ENCODE data around the gene METTL14.
"Not testable (repeated sequence)": the region's sequence is repeated elsewhere in the genome, so short reads cannot be mapped to it uniquely, and the experiment has no call there.

DNA sequence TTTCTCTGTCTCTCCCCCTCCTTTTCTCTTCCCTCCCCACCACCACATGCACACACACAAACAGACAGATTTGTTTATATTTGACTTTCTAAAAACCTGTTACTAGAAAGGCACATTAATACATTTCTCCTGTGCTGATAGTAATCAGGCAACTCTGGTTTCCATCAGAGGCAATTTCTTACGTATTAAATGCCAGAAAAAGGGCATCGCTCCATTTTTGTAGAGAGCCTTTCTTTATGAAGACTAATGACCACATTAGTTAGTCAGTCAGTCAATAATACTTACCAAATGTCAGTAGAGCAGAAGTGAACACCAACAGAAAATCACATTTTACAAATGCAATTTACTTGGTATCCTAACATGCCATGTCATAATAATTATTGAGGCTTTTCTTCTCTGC is 14.2 kb upstream of the METTL14 start:
- TF ChIP-seq, protein P1, sequence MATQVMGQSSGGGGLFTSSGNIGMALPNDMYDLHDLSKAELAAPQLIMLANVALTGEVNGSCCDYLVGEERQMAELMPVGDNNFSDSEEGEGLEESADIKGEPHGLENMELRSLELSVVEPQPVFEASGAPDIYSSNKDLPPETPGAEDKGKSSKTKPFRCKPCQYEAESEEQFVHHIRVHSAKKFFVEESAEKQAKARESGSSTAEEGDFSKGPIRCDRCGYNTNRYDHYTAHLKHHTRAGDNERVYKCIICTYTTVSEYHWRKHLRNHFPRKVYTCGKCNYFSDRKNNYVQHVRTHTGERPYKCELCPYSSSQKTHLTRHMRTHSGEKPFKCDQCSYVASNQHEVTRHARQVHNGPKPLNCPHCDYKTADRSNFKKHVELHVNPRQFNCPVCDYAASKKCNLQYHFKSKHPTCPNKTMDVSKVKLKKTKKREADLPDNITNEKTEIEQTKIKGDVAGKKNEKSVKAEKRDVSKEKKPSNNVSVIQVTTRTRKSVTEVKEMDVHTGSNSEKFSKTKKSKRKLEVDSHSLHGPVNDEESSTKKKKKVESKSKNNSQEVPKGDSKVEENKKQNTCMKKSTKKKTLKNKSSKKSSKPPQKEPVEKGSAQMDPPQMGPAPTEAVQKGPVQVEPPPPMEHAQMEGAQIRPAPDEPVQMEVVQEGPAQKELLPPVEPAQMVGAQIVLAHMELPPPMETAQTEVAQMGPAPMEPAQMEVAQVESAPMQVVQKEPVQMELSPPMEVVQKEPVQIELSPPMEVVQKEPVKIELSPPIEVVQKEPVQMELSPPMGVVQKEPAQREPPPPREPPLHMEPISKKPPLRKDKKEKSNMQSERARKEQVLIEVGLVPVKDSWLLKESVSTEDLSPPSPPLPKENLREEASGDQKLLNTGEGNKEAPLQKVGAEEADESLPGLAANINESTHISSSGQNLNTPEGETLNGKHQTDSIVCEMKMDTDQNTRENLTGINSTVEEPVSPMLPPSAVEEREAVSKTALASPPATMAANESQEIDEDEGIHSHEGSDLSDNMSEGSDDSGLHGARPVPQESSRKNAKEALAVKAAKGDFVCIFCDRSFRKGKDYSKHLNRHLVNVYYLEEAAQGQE (IDR thresholded peaks at IDR 0.05; ENCODE audit: insufficient read depth in 1 of 2, low read depth in 2 of 2, low read length in 1 of 2), result not testable (repeated sequence)
- TF ChIP-seq, protein P2, sequence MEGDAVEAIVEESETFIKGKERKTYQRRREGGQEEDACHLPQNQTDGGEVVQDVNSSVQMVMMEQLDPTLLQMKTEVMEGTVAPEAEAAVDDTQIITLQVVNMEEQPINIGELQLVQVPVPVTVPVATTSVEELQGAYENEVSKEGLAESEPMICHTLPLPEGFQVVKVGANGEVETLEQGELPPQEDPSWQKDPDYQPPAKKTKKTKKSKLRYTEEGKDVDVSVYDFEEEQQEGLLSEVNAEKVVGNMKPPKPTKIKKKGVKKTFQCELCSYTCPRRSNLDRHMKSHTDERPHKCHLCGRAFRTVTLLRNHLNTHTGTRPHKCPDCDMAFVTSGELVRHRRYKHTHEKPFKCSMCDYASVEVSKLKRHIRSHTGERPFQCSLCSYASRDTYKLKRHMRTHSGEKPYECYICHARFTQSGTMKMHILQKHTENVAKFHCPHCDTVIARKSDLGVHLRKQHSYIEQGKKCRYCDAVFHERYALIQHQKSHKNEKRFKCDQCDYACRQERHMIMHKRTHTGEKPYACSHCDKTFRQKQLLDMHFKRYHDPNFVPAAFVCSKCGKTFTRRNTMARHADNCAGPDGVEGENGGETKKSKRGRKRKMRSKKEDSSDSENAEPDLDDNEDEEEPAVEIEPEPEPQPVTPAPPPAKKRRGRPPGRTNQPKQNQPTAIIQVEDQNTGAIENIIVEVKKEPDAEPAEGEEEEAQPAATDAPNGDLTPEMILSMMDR (IDR thresholded peaks at IDR 0.05), result not testable (repeated sequence)
- TF ChIP-seq POLR2AphosphoS5 (IDR thresholded peaks at IDR 0.05; ENCODE audit: low read depth, low read length); SIN3A (IDR thresholded peaks at IDR 0.05; ENCODE audit: borderline replicate concordance, insufficient read depth, low read depth, low read length); TCF7L2 (IDR thresholded peaks at IDR 0.05; ENCODE audit: low read depth, low read length): not testable (repeated sequence)

Data from Panc1 (cell line).